ENCODE measurements around the gene TRAIP. TPM values are rescaled to one million over a fixed set of nuclear protein-coding genes. Genes with fewer than 3 reads are reported as not detected.

Gene TRAIP
- total RNA-seq, 6 experiments from 2014 or later, result 3.4 to 7.5 (median 6.3) TPM

DNA sequence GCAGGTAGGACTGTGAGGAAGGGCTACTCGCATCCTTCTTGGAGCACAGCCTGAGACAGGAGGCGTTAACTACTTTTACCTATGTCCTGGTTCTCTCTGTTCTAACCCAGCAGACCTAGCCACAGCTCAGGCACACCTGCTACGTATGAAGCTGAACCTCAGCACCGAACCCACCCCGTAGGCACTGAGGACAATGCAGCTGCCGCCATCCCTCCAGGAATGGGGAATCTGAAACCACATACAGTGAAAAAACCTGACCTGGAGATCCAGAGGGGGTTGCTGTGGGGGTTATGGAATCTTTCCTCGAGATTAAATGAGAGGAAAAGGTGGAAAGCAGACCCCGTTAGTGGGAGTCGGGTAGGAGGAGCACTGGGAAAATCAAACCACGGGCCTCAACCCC lies 32.9 kb upstream of the TRAIP start:
- no peak for DNase-seq
- Mint-ChIP-seq H3K27me3 (ENCODE audit: insufficient read depth) (peaks cover 2% of the 10 kb centered on the region; the same call in 1 of the 2 replicates), H3K4me3 (no peak overlapping the region), H3K27ac (no peak overlapping the region), H3K9me3 (no peaks in the 10 kb centered on the region), H3K36me3 (ENCODE audit: low read depth) (no peaks in the 10 kb centered on the region), H3K4me1 (ENCODE audit: low read depth) (no peaks in the 10 kb centered on the region)
- TF ChIP-seq CTCF (IDR thresholded peaks at IDR 0.05), result no peak

- Mint-ChIP-seq H3K27ac (no peak overlapping the region), H3K27me3 (ENCODE audit: insufficient read depth) (peaks cover 11% of the 10 kb centered on the region), H3K4me1 (ENCODE audit: low read depth) (no peaks in the 10 kb centered on the region), H3K9me3 (no peaks in the 10 kb centered on the region), H3K36me3 (ENCODE audit: low read depth) (no peaks in the 10 kb centered on the region), H3K4me3 (no peak overlapping the region)
- TF ChIP-seq CTCF (IDR thresholded peaks at IDR 0.05), result no peak
- DNase-seq, result no peak
These were observed 30.5 kb upstream of the TRAIP start for GRCh38 chr3:49886922-49887265.

DNA sequence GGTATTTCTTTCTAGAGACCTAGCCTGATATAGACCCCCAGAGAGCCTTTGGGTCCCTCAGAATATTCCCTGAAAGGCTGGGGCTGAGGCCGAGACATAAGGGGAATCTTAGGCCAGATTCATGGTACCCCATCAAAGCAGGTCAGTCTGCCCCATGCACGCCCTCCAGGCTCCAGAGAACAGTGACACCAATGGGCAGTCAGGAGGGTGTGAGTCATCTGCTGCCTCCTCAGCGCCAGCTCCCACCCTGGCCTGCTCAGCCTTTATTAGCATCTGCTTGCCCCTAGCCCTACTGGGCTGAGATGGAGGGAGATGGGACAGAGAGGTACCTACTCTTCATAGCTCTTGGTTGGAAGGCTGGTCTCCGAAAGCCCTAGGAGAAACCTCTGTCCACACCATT lies 27.6 kb upstream of the TRAIP start:
- Mint-ChIP-seq H3K27ac (no peak overlapping the region), H3K36me3 (ENCODE audit: low read depth) (no peaks in the 10 kb centered on the region), H3K9me3 (no peaks in the 10 kb centered on the region), H3K27me3 (ENCODE audit: insufficient read depth) (peaks cover 20% of the 10 kb centered on the region), H3K4me1 (ENCODE audit: low read depth) (no peaks in the 10 kb centered on the region), H3K4me3 (no peak overlapping the region)
- TF ChIP-seq CTCF (IDR thresholded peaks at IDR 0.05), result no peak
- no peak for DNase-seq

DNA sequence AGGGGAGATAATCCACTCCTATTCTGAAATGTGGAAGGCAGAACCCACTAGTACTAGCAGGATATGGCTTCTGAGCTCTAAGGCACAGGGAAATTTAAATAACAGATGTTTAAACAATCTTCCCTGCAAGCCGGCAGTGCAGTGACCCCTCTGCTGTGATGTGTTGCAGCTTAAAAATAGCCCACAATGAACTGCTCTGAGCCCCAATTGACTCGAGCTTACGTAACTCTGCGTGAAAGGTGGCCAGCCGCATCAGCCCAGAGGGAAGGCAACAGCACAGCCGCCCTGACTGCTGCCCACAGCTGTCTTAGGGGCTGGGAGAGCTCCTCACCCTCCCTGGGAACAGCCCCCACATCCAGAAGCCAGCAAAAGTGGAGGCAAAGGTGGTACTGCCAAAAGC lies 25.8 kb upstream of the TRAIP start:
- peaks cover 19% of the 10 kb centered on the region for H3K27me3 Mint-ChIP-seq (ENCODE audit: insufficient read depth)
- no peaks in the 10 kb centered on the region for H3K9me3 Mint-ChIP-seq
- no peaks in the 10 kb centered on the region for H3K4me1 Mint-ChIP-seq (ENCODE audit: low read depth)
- H3K27ac Mint-ChIP-seq, result no peak overlapping the region
- no peak for TF ChIP-seq CTCF (IDR thresholded peaks at IDR 0.05)
- H3K36me3 Mint-ChIP-seq (ENCODE audit: low read depth), result no peaks in the 10 kb centered on the region
- H3K4me3 Mint-ChIP-seq, result no peak overlapping the region
- no peak for DNase-seq

DNA sequence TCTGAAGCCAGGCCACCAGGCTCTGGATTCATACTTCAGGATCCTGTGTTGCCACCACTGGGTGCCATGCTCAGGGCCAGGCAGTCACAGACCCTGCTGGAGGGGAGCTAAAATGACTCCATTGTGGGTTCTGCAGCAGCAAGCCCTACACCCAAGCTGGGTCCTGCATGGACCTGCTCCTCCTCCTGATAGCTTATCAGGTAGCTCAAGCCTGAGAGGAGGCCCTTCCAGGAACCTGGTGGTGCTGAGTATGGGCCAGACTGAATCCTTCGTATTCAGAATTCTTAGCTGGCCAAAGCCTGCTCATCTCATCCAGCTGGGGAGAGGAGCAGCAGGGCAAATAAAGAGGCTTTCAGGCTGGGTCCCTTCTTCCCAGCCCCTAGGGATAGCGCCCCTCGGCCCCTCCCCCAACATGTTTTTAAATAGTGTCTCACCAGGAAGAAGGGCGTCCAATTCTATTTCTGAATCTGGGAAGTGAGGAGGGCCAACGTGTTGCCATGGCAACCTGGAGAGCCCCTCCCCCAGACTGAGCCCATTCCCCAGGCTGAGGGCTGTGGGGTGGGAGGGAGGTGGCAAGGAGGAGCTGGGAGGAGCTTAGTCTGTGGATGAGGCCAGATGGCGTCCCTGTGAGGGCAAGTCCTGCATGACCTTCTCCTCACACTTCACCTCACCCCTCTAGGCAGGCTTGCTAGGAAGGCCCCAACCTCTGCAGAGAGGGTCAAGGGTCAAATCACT lies 24.4 kb upstream of the TRAIP start:
- Mint-ChIP-seq H3K27me3 (ENCODE audit: insufficient read depth) (peaks cover 25% of the 10 kb centered on the region), H3K27ac (no peak overlapping the region), H3K4me1 (ENCODE audit: low read depth) (no peaks in the 10 kb centered on the region), H3K36me3 (ENCODE audit: low read depth) (no peaks in the 10 kb centered on the region), H3K9me3 (no peaks in the 10 kb centered on the region), H3K4me3 (no peak overlapping the region)
- no peak for DNase-seq
- no peak for TF ChIP-seq CTCF (IDR thresholded peaks at IDR 0.05)
